K562 (cell line): ENCODE data around the gene NUPR1. TPM values are rescaled to one million over a fixed set of nuclear protein-coding genes. Genes with fewer than 3 reads are reported as not detected.

ENCODE experiments used
- ATAC-seq: fragments of 200-7000 bp; cut with Tn5 transposase; 3 replicates; pipeline ENCODE4 v1.9.1; 2020; ENCODE audit warnings: moderate library complexity
- BruUV-seq: library from RNA; stranded (reverse); fragments of 400-500 nt; replicated peaks from 2 replicates; lab custom pipeline; 2021; lab: Mats Ljungman, UMichigan
- CTCF ChIA-PET: fragments of 300-600 bp; formaldehyde crosslinking; extraction: SDS; loops from one replicate; lab custom pipeline; 2021; ENCODE audit warnings: low intra/inter-chr PET ratio; lab: Yijun Ruan, JAX
- POLR2A ChIA-PET: fragments of 300-600, 350-650 bp; sonication (Branson Sonifier 250); formaldehyde crosslinking; extraction: SDS; loops from one replicate; lab custom pipeline; 2021; ENCODE audit warnings: antibody characterized with exemption, inconsistent platforms; lab: Yijun Ruan, JAX
- DNase-seq, 4 experiments: peaks; one replicate each; pipeline versions ENCODE4 v3.0.0 to v3.0.0-alpha.2; 2011 to 2018; ENCODE audit warnings: low spot score in 3 of 4, mixed read lengths in 3 of 4; ENCODE audit errors: extremely low read depth in 1 of 4
- FAIRE-seq: peaks from 2 replicates; lab custom pipeline; 2011; peaks lifted over from hg19 to GRCh38; lab: Jason Lieb, UNC
- H2AFZ ChIP-seq: 2 replicates; pipeline ENCODE4 v1.6.0; 2011; ENCODE audit warnings: low read depth, low read length, control low read depth, inconsistent platforms
- H3K27ac ChIP-seq: fragments of 200-600 bp; 3 replicates; pipeline ENCODE4 v1.8.0; 2011; ENCODE audit warnings: low read depth, mild to moderate bottlenecking, control low read depth, inconsistent platforms, low read length, moderate library complexity, mixed read lengths; ENCODE audit errors: extremely low read depth
- H3K27me3 ChIP-seq, 2 experiments: fragments of 300-600 bp in 1 of 2; 2 replicates in 1 of 2; 3 replicates in 1 of 2; pipeline versions ENCODE4 v1.6.0 to v1.8.0; 2011; ENCODE audit warnings: inconsistent platforms in 2 of 2, low read length in 2 of 2, mild to moderate bottlenecking in 1 of 2, mixed read lengths in 1 of 2, moderate library complexity in 1 of 2; ENCODE audit not compliant: control insufficient read depth in 2 of 2, insufficient read depth in 2 of 2
- H3K36me3 ChIP-seq: fragments of 300-600 bp; 3 replicates; pipeline ENCODE4 v1.8.0; 2011; ENCODE audit warnings: mild to moderate bottlenecking, low read length, inconsistent platforms; ENCODE audit not compliant: control insufficient read depth, insufficient read depth
- H3K4me1 ChIP-seq, 2 experiments: fragments of 200-600 bp in 1 of 2; replicated peaks in 1 of 2; 2 replicates in 1 of 2; 3 replicates in 1 of 2; pipeline versions ENCODE4 v1.5.1 to v1.8.0; 2011; ENCODE audit warnings: inconsistent platforms in 2 of 2, low read length in 2 of 2, mild to moderate bottlenecking in 1 of 2, mixed read lengths in 1 of 2, moderate library complexity in 1 of 2; ENCODE audit not compliant: control insufficient read depth in 2 of 2, insufficient read depth in 2 of 2
- H3K4me2 ChIP-seq: 2 replicates; pipeline ENCODE4 v1.6.1; 2011; ENCODE audit warnings: low read length, control low read depth, inconsistent platforms, mixed read lengths; ENCODE audit not compliant: insufficient read depth
- H3K4me3 ChIP-seq: fragments of 200-600 bp; sonication (generic), shearing (Covaris generic); 2 replicates; pipeline ENCODE4 v1.5.1; 2016; ENCODE audit warnings: control low read depth, inconsistent platforms
- H3K79me2 ChIP-seq: fragments of 200-600 bp; 3 replicates; pipeline ENCODE4 v1.8.0; 2011; ENCODE audit warnings: low read length, inconsistent platforms; ENCODE audit not compliant: control insufficient read depth, insufficient read depth
- H3K9ac ChIP-seq, 2 experiments: 2 replicates each; pipeline versions ENCODE4 v1.6.0 to v1.6.1; 2011; ENCODE audit warnings: low read depth in 2 of 2, low read length in 2 of 2, control low read depth in 1 of 2, inconsistent platforms in 1 of 2, mild to moderate bottlenecking in 1 of 2, mixed read lengths in 1 of 2; ENCODE audit not compliant: insufficient read depth in 1 of 2
- H3K9me1 ChIP-seq: one replicate; pipeline ENCODE4 v1.6.0; 2011; ENCODE audit warnings: inconsistent platforms, mild to moderate bottlenecking, low read length, moderate library complexity; ENCODE audit not compliant: control insufficient read depth, insufficient read depth
- H3K9me3 ChIP-seq: replicated peaks from 2 replicates; pipeline ENCODE4 v1.5.1; 2011; ENCODE audit warnings: low read depth, low read length, inconsistent platforms; ENCODE audit not compliant: control insufficient read depth, insufficient read depth
- H4K20me1 ChIP-seq: replicated peaks from 2 replicates; pipeline ENCODE4 v1.6.1; 2011; ENCODE audit warnings: low read length, inconsistent platforms, mixed read lengths; ENCODE audit not compliant: control insufficient read depth, insufficient read depth
- WGBS: fragments of 100-300 bp; shearing (Covaris generic); methylation state at CpG from one replicate; pipeline ENCODE4 v1.1.6; 2016; ENCODE audit warnings: low coverage, mixed read lengths; ENCODE audit not compliant: insufficient coverage; ENCODE audit errors: missing lambda C conversion rate; 5-methylcytosine and 5-hydroxymethylcytosine counted together
- in situ Hi-C: fragments of 300-500 bp; cut with MboI; formaldehyde crosslinking; loops from 4 replicates; pipeline ENCODE4 v1.15.0; 2018; ENCODE audit warnings: inconsistent platforms, mixed read lengths
- intact Hi-C: fragments of 100-400 bp; cut with micrococcal nuclease; formaldehyde crosslinking; loops from 2 replicates; pipeline ENCODE4 v1.14.2; 2022
- polyA plus RNA-seq, 8 experiments: library from polyadenylated mRNA; depleted of rRNA in 4 of 8; stranded (reverse) in 5 of 8; unstranded in 3 of 8; fragments of >200 nt; fragmentation: Nextera tagmentation in 2 of 8; fragmentation: Illumina TruSeq in 1 of 8; extraction: Ambion mirVana in 2 of 8; extraction: Trizol in 1 of 8; gene quantifications; 2 replicates each; pipeline versions ENCODE4 v1.2.1 to v1.2.3, GENCODE V29; 2011 to 2014; ENCODE audit warnings: inconsistent platforms in 1 of 8, missing spikeins in 1 of 8
- total RNA-seq, 7 experiments: library from RNA; depleted of rRNA in 6 of 7; stranded (reverse); fragments of >200 nt in 6 of 7; fragmentation: Illumina TruSeq in 2 of 7; extraction: Trizol in 2 of 7; gene quantifications; 2 replicates each; pipeline versions ENCODE4 v1.2.1 to v1.2.3, GENCODE V29; 2011 to 2021; ENCODE audit warnings: low replicate concordance in 1 of 7
- TF ChIP-seq, protein P1 (sequence below): sonication (generic); formaldehyde crosslinking; IDR thresholded peaks from 2 replicates; pipeline ENCODE4 v1.8.1; 2023; ENCODE audit warnings: mild to moderate bottlenecking, missing genetic modification reagents
- TF ChIP-seq, protein P2 (sequence below), 2 experiments: IDR thresholded peaks in 1 of 2; conservative IDR thresholded peaks in 1 of 2; 2 replicates each; pipeline ENCODE4 v1.6.1; 2016; ENCODE audit warnings: low read depth in 2 of 2, mild to moderate bottlenecking in 1 of 2, missing compliant biosample characterization in 1 of 2, missing genetic modification characterization in 1 of 2, moderate library complexity in 1 of 2

The NUPR1 gene
- total and polyA plus RNA-seq, 9 of the 15 experiments (the other 6 are each of a cell fraction or from before 2014, with no cell fraction given) = 0.07 to 1.5 (median 0.27) TPM

- TF ChIP-seq, protein P1, sequence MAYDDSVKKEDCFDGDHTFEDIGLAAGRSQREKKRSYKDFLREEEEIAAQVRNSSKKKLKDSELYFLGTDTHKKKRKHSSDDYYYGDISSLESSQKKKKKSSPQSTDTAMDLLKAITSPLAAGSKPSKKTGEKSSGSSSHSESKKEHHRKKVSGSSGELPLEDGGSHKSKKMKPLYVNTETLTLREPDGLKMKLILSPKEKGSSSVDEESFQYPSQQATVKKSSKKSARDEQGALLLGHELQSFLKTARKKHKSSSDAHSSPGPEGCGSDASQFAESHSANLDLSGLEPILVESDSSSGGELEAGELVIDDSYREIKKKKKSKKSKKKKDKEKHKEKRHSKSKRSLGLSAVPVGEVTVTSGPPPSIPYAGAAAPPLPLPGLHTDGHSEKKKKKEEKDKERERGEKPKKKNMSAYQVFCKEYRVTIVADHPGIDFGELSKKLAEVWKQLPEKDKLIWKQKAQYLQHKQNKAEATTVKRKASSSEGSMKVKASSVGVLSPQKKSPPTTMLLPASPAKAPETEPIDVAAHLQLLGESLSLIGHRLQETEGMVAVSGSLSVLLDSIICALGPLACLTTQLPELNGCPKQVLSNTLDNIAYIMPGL (CRISPR knock-in tag) = no peak
Measured at GRCh38 chr16:28540346-28540745, 1.6 kb upstream of the NUPR1 start (continued).

DNA sequence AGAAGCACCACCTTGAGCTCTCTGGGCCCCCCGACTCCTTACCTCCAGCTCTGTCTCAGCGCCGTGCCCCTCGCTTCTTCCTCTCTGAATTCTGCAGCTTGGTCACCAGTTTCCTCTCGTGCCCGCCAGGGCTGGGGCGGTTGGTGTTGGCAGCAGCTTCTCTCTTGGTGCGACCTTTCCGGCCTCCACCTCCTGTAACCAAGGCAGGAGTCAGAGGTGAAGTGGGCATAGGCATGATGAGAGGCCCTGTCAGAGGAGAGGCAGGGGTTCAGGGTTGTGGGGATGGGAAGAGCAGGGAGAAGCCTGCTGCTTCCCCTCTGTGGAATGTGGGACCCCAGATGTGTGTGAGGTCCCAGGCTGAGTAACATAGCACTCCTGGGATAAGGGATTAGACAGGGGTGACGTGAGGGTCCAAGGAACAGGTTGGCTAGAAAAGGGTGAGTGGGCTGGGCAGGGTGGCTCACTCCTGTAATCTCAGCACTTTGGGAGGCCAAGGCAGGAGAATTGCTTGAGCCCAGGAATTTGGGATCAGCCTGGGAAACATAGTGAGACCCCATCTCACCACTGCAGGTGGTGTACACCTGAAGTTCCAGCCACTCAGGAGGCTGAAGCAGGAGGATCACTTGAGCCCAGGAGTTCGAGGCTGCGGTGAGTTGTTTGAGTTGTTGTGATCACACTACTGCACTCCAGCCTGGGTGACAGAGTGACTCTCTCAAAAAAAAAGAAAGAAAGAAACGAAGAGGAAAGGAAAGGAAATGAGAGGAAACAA is 626 bp downstream of the NUPR1 start:
- POLR2A ChIA-PET = no interaction called here
- Histone ChIP-seq H3K4me2 (peak overlapping the region; percentile 3; the same call in 1 of the 2 replicates), H4K20me1 (no peaks in the 10 kb centered on the region), H3K27me3 (no peaks in the 10 kb centered on the region), H3K36me3 (no peaks in the 10 kb centered on the region), H3K4me1 (peaks cover 9 to 13% of the 10 kb centered on the region in 2 experiments; a peak in 4 of 5 replicates), H3K9me1 (no peaks in the 10 kb centered on the region), H3K4me3 (no peak overlapping the region), H3K9me3 (no peaks in the 10 kb centered on the region), H2AFZ (peak overlapping the region; percentile 62), H3K9ac (peak overlapping the region in 1 of 2 experiments; percentile 50; a peak in 1 of 4 replicates), H3K27ac (no peak overlapping the region), H3K79me2 (no peaks in the 10 kb centered on the region)
- CTCF ChIA-PET = no interaction called here
- no peak for DNase-seq
- 60% methylated on average over 10 of the region's 13 CpGs for WGBS
- BruUV-seq = no TSS peak
- no peak for FAIRE-seq
- no peak for ATAC-seq
- intact Hi-C loops (no loop called here), in situ Hi-C loops (loop anchor here (25.0 kb wide), 2 partner anchors 174 to 949 kb away; partner anchors contain the start of gene EIF3C)
- TF ChIP-seq, protein P2, sequence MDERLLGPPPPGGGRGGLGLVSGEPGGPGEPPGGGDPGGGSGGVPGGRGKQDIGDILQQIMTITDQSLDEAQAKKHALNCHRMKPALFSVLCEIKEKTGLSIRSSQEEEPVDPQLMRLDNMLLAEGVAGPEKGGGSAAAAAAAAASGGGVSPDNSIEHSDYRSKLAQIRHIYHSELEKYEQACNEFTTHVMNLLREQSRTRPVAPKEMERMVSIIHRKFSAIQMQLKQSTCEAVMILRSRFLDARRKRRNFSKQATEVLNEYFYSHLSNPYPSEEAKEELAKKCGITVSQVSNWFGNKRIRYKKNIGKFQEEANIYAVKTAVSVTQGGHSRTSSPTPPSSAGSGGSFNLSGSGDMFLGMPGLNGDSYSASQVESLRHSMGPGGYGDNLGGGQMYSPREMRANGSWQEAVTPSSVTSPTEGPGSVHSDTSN (CRISPR knock-in tag; IDR thresholded peaks at IDR 0.05; ENCODE audit: low read depth) = no peak
- TF ChIP-seq, protein P2 (tag; conservative IDR thresholded peaks at IDR 0.05; ENCODE audit: low read depth) = no peak
